ENCODE results near the gene ADAP1.
"Not testable (repeated sequence)": the region's sequence is repeated elsewhere in the genome, so short reads cannot be mapped to it uniquely, and the experiment has no call there.

Gene ADAP1

GRCh38 chr7:926061-927030 lies 28.1 kb downstream of the ADAP1 start:
- no peak overlapping the region for H3K4me2 ChIP-seq (ENCODE audit: low read depth, low read length, poor library complexity, severe bottlenecking)
- TF ChIP-seq EZH2phosphoT487 (conservative IDR thresholded peaks at IDR 0.05; ENCODE audit: low read length) (no peak), CTCF (IDR thresholded peaks at IDR 0.05; ENCODE audit: insufficient read depth, low read length, poor library complexity, severe bottlenecking) (no peak)
- no peaks in the 10 kb centered on the region for H3F3A ChIP-seq (ENCODE audit: insufficient read depth)
- no peak overlapping the region for H3K4me3 ChIP-seq (ENCODE audit: insufficient read depth, low read length, poor library complexity, severe bottlenecking)
- no peak overlapping the region for H3K27ac ChIP-seq (ENCODE audit: low read depth, low read length)
- H3K9me2 ChIP-seq (replicated peaks; ENCODE audit: insufficient read depth, low read length): no peaks in the 10 kb centered on the region
- no peak overlapping the region for H3K9ac ChIP-seq (ENCODE audit: low read length)
- H2AFZ ChIP-seq (ENCODE audit: low read depth, low read length, severe bottlenecking): no peak overlapping the region
- H3K79me2 ChIP-seq (ENCODE audit: insufficient read depth, low read length): no peaks in the 10 kb centered on the region
- H3K27me3 ChIP-seq (ENCODE audit: low read length): no peaks in the 10 kb centered on the region
- H4K20me1 ChIP-seq (ENCODE audit: low read depth, low read length): no peaks in the 10 kb centered on the region
- no peaks in the 10 kb centered on the region for H3K36me3 ChIP-seq (ENCODE audit: low read length)
- H3K9me3 ChIP-seq (ENCODE audit: insufficient read depth, low read length): no peaks in the 10 kb centered on the region

GRCh38 chr7:925601-926000 lies 28.9 kb downstream of the ADAP1 start:
- Histone ChIP-seq H3K9me3 (ENCODE audit: insufficient read depth, low read length) (no peaks in the 10 kb centered on the region), H3K4me2 (ENCODE audit: low read depth, low read length, poor library complexity, severe bottlenecking) (no peak overlapping the region), H3K9ac (ENCODE audit: low read length) (no peak overlapping the region), H3K79me2 (ENCODE audit: insufficient read depth, low read length) (no peaks in the 10 kb centered on the region), H3K9me2 (replicated peaks; ENCODE audit: insufficient read depth, low read length) (no peaks in the 10 kb centered on the region), H4K20me1 (ENCODE audit: low read depth, low read length) (no peaks in the 10 kb centered on the region), H2AFZ (ENCODE audit: low read depth, low read length, severe bottlenecking) (no peak overlapping the region), H3K4me3 (ENCODE audit: insufficient read depth, low read length, poor library complexity, severe bottlenecking) (no peak overlapping the region), H3F3A (ENCODE audit: insufficient read depth) (no peaks in the 10 kb centered on the region), H3K27ac (ENCODE audit: low read depth, low read length) (no peak overlapping the region), H3K36me3 (ENCODE audit: low read length) (no peaks in the 10 kb centered on the region), H3K27me3 (ENCODE audit: low read length) (no peaks in the 10 kb centered on the region)
- no peak for TF ChIP-seq CTCF (IDR thresholded peaks at IDR 0.05; ENCODE audit: insufficient read depth, low read length, poor library complexity, severe bottlenecking)

GRCh38 chr7:924541-925231 lies 29.8 kb downstream of the ADAP1 start:
- no peaks in the 10 kb centered on the region for H3F3A ChIP-seq (ENCODE audit: insufficient read depth)
- H3K27me3 ChIP-seq (ENCODE audit: low read length): no peaks in the 10 kb centered on the region
- no peaks in the 10 kb centered on the region for H3K79me2 ChIP-seq (ENCODE audit: insufficient read depth, low read length)
- no peak for TF ChIP-seq CTCF (IDR thresholded peaks at IDR 0.05; ENCODE audit: insufficient read depth, low read length, poor library complexity, severe bottlenecking)
- TF ChIP-seq EZH2phosphoT487 (conservative IDR thresholded peaks at IDR 0.05; ENCODE audit: low read length): no peak
- H3K36me3 ChIP-seq (ENCODE audit: low read length): no peaks in the 10 kb centered on the region
- H3K9ac ChIP-seq (ENCODE audit: low read length): no peak overlapping the region
- no peak overlapping the region for H3K4me3 ChIP-seq (ENCODE audit: insufficient read depth, low read length, poor library complexity, severe bottlenecking)
- no peaks in the 10 kb centered on the region for H4K20me1 ChIP-seq (ENCODE audit: low read depth, low read length)
- H3K27ac ChIP-seq (ENCODE audit: low read depth, low read length): no peak overlapping the region
- H3K9me2 ChIP-seq (replicated peaks; ENCODE audit: insufficient read depth, low read length): no peaks in the 10 kb centered on the region
- H3K9me3 ChIP-seq (ENCODE audit: insufficient read depth, low read length): no peaks in the 10 kb centered on the region
- H2AFZ ChIP-seq (ENCODE audit: low read depth, low read length, severe bottlenecking): no peak overlapping the region
- H3K4me2 ChIP-seq (ENCODE audit: low read depth, low read length, poor library complexity, severe bottlenecking): no peak overlapping the region

GRCh38 chr7:924042-924441 lies 30.4 kb downstream of the ADAP1 start:
- H3K79me2 ChIP-seq (ENCODE audit: insufficient read depth, low read length); H4K20me1 ChIP-seq (ENCODE audit: low read depth, low read length); H3K27ac ChIP-seq (ENCODE audit: low read depth, low read length); H3K36me3 ChIP-seq (ENCODE audit: low read length); H3K27me3 ChIP-seq (ENCODE audit: low read length); H3K9me2 ChIP-seq (replicated peaks; ENCODE audit: insufficient read depth, low read length); H3K4me3 ChIP-seq (ENCODE audit: insufficient read depth, low read length, poor library complexity, severe bottlenecking); H2AFZ ChIP-seq (ENCODE audit: low read depth, low read length, severe bottlenecking); H3K9ac ChIP-seq (ENCODE audit: low read length); H3K9me3 ChIP-seq (ENCODE audit: insufficient read depth, low read length); H3F3A ChIP-seq (ENCODE audit: insufficient read depth); H3K4me2 ChIP-seq (ENCODE audit: low read depth, low read length, poor library complexity, severe bottlenecking): not testable (repeated sequence)
